HepG2 (cell line): Measurements from ENCODE around the gene HOXB4. TPM values are rescaled to one million over a fixed set of nuclear protein-coding genes. Genes with fewer than 3 reads are reported as not detected.

Experiments
- ATAC-seq: fragments of 200-7000 bp; cut with Tn5 transposase; 3 replicates; pipeline ENCODE4 v1.9.1; 2020; ENCODE audit warnings: mild to moderate bottlenecking, moderate library complexity
- BruUV-seq: library from RNA; stranded (reverse); fragments of 400-500 nt; replicated peaks from 2 replicates; lab custom pipeline; 2021; lab: Mats Ljungman, UMichigan
- CTCF ChIA-PET: fragments of 300-600 bp; formaldehyde crosslinking; extraction: SDS; loops from one replicate; lab custom pipeline; 2021; ENCODE audit warnings: low total read pairs, inconsistent platforms, low intra/inter-chr PET ratio; lab: Yijun Ruan, JAX
- POLR2A ChIA-PET: fragments of 350-600 bp; sonication (Branson Sonifier 250); formaldehyde crosslinking; loops from one replicate; lab custom pipeline; 2020; ENCODE audit warnings: antibody characterized with exemption, inconsistent platforms; lab: Yijun Ruan, JAX
- DNase-seq: peaks from one replicate; pipeline ENCODE4 v3.0.0-alpha.2; 2015; ENCODE audit warnings: low spot score
- FAIRE-seq: peaks from 3 replicates; lab custom pipeline; 2011; peaks lifted over from hg19 to GRCh38; lab: Jason Lieb, UNC
- H2AFZ ChIP-seq: one replicate; pipeline ENCODE4 v1.6.1; 2011; ENCODE audit warnings: low read length, inconsistent platforms
- H3K27ac ChIP-seq: fragments of 300-600 bp; 3 replicates; pipeline ENCODE4 v1.8.0; 2011; ENCODE audit warnings: mixed run types, mild to moderate bottlenecking, mixed read lengths, low read length, inconsistent platforms; ENCODE audit not compliant: insufficient read depth; ENCODE audit errors: extremely low read length
- H3K27me3 ChIP-seq, 2 experiments: fragments of 200-600 bp in 1 of 2; 2 replicates in 1 of 2; 3 replicates in 1 of 2; pipeline versions ENCODE4 v1.6.0 to v1.8.0; 2011; ENCODE audit warnings: low read length in 2 of 2, mild to moderate bottlenecking in 2 of 2, moderate library complexity in 2 of 2, inconsistent platforms in 1 of 2; ENCODE audit not compliant: insufficient read depth in 2 of 2, control insufficient read depth in 1 of 2
- H3K36me3 ChIP-seq, 2 experiments: fragments of 200-600 bp in 1 of 2; replicated peaks in 1 of 2; 2 replicates in 1 of 2; 3 replicates in 1 of 2; pipeline versions ENCODE4 v1.5.1 to v1.8.0; 2011; ENCODE audit warnings: low read length in 2 of 2, inconsistent platforms in 1 of 2; ENCODE audit not compliant: insufficient read depth in 2 of 2, control insufficient read depth in 1 of 2
- H3K4me1 ChIP-seq: 2 replicates; pipeline ENCODE4 v1.5.1; 2012; ENCODE audit warnings: low read length, inconsistent platforms; ENCODE audit not compliant: insufficient read depth
- H3K4me2 ChIP-seq: 2 replicates; pipeline ENCODE4 v1.6.0; 2011; ENCODE audit warnings: low read depth, low read length, inconsistent platforms
- H3K4me3 ChIP-seq, 3 experiments: fragments of 200-600 bp in 1 of 3; sonication (generic), shearing (Covaris generic) in 1 of 3; replicated peaks in 1 of 3; 2 replicates each; pipeline ENCODE4 v1.5.1; 2011 to 2016; ENCODE audit warnings: low read length in 3 of 3, inconsistent platforms in 2 of 3, low read depth in 2 of 3, mild to moderate bottlenecking in 2 of 3, control low read depth in 1 of 3, mixed read lengths in 1 of 3; ENCODE audit not compliant: insufficient read depth in 1 of 3
- H3K79me2 ChIP-seq: one replicate; pipeline ENCODE4 v1.6.1; 2011; ENCODE audit warnings: low read length, inconsistent platforms; ENCODE audit not compliant: insufficient read depth
- H3K9ac ChIP-seq: 2 replicates; pipeline ENCODE4 v1.6.0; 2011; ENCODE audit warnings: mild to moderate bottlenecking, low read depth, low read length, inconsistent platforms; ENCODE audit not compliant: insufficient read depth
- H3K9me3 ChIP-seq: 2 replicates; pipeline ENCODE4 v1.5.1; 2012; ENCODE audit warnings: mild to moderate bottlenecking, low read length
- H4K20me1 ChIP-seq: 2 replicates; pipeline ENCODE4 v1.6.0; 2011; ENCODE audit warnings: inconsistent platforms, mild to moderate bottlenecking, low read length, moderate library complexity; ENCODE audit not compliant: insufficient read depth
- CEBPG ChIP-seq: IDR thresholded peaks from 2 replicates; pipeline ENCODE4 v1.6.1; 2016
- EZH2 ChIP-seq: conservative IDR thresholded peaks from 2 replicates; pipeline ENCODE4 v1.6.1; 2012; ENCODE audit warnings: mild to moderate bottlenecking, low read depth, low read length, moderate library complexity
- NFE2L2 ChIP-seq: fragments of 150-350 bp; IDR thresholded peaks from 2 replicates; pipeline ENCODE4 v1.6.1; 2014; ENCODE audit warnings: low read length
- PBX3 ChIP-seq: sonication (generic); formaldehyde crosslinking; IDR thresholded peaks from 2 replicates; pipeline ENCODE4 v1.8.1; 2023; ENCODE audit warnings: missing genetic modification reagents, inconsistent platforms, borderline replicate concordance
- SP1 ChIP-seq, 2 experiments: fragments of 450-650 bp in 1 of 2; sonication (generic) in 1 of 2; formaldehyde crosslinking in 1 of 2; IDR thresholded peaks; 2 replicates each; pipeline versions ENCODE4 v1.4.0 to v1.6.1; 2016 to 2020; ENCODE audit warnings: missing genetic modification reagents in 1 of 2
- TFAP4 ChIP-seq: sonication (generic); IDR thresholded peaks from 2 replicates; pipeline ENCODE4 v1.6.1; 2016; ENCODE audit warnings: low read depth, borderline replicate concordance
- TFE3 ChIP-seq: IDR thresholded peaks from 2 replicates; pipeline ENCODE4 v1.6.1; 2016
- WIZ ChIP-seq: sonication (generic); formaldehyde crosslinking; IDR thresholded peaks from 2 replicates; pipeline ENCODE4 v1.5.1; 2020; ENCODE audit warnings: mild to moderate bottlenecking, missing genetic modification reagents
- ZKSCAN8 ChIP-seq: IDR thresholded peaks from 2 replicates; pipeline ENCODE4 v1.6.1; 2016; ENCODE audit warnings: borderline replicate concordance, missing genetic modification reagents, missing compliant biosample characterization
- ZNF33A ChIP-seq: sonication (generic); formaldehyde crosslinking; IDR thresholded peaks from 2 replicates; pipeline ENCODE4 v1.5.1; 2020; ENCODE audit warnings: missing genetic modification reagents, mild to moderate bottlenecking, moderate library complexity, borderline replicate concordance
- ZNF558 ChIP-seq: sonication (generic); formaldehyde crosslinking; IDR thresholded peaks from 2 replicates; pipeline ENCODE4 v1.9.0; 2022; ENCODE audit warnings: mild to moderate bottlenecking, missing genetic modification reagents, borderline replicate concordance
- WGBS: methylation state at CpG from one replicate; pipeline ENCODE4 v1.1.6; 2017; ENCODE audit warnings: low lambda C conversion rate; 5-methylcytosine and 5-hydroxymethylcytosine counted together
- in situ Hi-C: cut with HindIII; loops from 2 replicates; pipeline ENCODE4 v1.10.0; 2017; ENCODE audit warnings: low pct_unique_long_range_greater_than_20kb; ENCODE audit not compliant: extremely low pct_ligation_motif_present
- intact Hi-C: fragments of 100-400 bp; cut with micrococcal nuclease; formaldehyde crosslinking; loops from one replicate; pipeline ENCODE4 v1.10.0; 2022; ENCODE audit not compliant: unreplicated experiment
- polyA plus RNA-seq, 8 experiments: library from polyadenylated mRNA; depleted of rRNA in 3 of 8; stranded (reverse) in 7 of 8; unstranded in 1 of 8; fragments of >200 nt; fragmentation: Illumina TruSeq in 4 of 8; extraction: Trizol in 4 of 8; gene quantifications; 2 replicates each; pipeline versions ENCODE4 v1.2.1 to v1.2.3, GENCODE V29; 2011 to 2016; ENCODE audit warnings: low read depth in 4 of 8, missing spikeins in 1 of 8, mixed read lengths in 1 of 8; ENCODE audit not compliant: insufficient read depth in 1 of 8
- total RNA-seq, 5 experiments: library from RNA; depleted of rRNA; stranded (reverse); fragments of >200 nt; fragmentation: Illumina TruSeq; extraction: Trizol; gene quantifications; 2 replicates each; pipeline ENCODE4 v1.2.3, GENCODE V29; 2016; ENCODE audit warnings: low read depth in 1 of 5
- TF ChIP-seq, protein P1 (sequence below): sonication (generic); formaldehyde crosslinking; IDR thresholded peaks from 2 replicates; pipeline ENCODE4 v1.5.0; 2020; ENCODE audit warnings: missing genetic modification reagents, mild to moderate bottlenecking, borderline replicate concordance

The HOXB4 gene
- total and polyA plus RNA-seq, 2 of the 13 experiments (the other 11 are each of a cell fraction or from before 2014, with no cell fraction given): not detected

DNA sequence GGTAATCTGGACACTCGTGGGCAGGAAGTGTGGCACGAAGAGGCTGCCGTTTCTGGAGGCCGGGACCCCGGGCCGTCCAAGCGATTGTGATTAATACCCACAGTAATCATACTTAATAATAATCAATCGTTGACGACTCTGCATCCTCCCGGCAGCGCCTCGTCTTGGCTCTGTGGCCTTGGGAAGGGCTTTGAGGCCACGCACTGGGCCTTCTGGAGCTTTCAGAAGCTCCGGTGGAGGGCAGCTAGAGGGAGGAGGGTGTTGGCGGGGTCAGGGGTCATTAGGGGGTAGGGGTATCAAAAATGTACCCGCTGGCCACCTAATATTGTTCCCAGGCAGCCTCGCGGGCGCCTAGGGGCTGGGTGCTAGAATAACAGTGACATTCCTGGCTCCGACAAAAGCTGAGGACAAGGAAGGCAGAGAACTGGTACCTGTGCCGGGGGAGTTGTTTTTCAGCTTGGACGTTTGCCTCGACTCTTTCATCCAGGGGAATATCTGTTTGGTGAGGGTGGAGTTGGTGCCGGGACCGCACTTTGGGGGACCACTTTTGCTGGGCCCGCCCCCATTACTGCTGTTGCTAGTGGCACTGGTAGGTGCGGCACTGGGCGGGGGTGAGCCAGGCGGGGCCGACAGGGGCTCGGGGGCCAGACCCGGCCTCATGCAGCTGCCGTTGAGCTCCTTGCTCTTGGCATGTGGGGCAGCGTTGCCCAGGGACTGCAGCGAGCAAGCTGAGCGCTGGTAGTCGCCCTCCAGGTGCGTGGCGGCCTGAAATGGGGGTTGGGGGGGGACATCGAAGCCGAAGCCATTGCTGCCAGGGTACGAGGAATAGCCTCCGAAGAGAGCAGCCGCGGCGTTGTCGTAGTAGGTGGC is 26.3 kb downstream of the HOXB4 start:
- no peaks in the 10 kb centered on the region for H3K36me3 ChIP-seq
- no peaks in the 10 kb centered on the region; the same call in 1 of the 2 replicates for H4K20me1 ChIP-seq
- no peak overlapping the region for H3K4me3 ChIP-seq
- FAIRE-seq (no peak), DNase-seq (no peak)
- CTCF ChIA-PET: no interaction called here
- in situ Hi-C loops (no loop called here), intact Hi-C loops (no loop called here)
- H3K79me2 ChIP-seq: no peaks in the 10 kb centered on the region
- H3K4me2 ChIP-seq: no peak overlapping the region; the same call in 1 of the 2 replicates
- no peaks in the 10 kb centered on the region for H3K9me3 ChIP-seq
- 29% methylated on average over 28 of the region's 47 CpGs for WGBS
- H3K27ac ChIP-seq: no peak overlapping the region
- POLR2A ChIA-PET: no interaction called here
- peaks cover 18 to 92% of the 10 kb centered on the region in 2 experiments for H3K27me3 ChIP-seq
- peak; percentile 45; the same call in 1 of the 2 replicates for TF ChIP-seq EZH2
- no peak for TF ChIP-seq ZKSCAN8 (CRISPR knock-in tag)
- TF ChIP-seq PBX3 (CRISPR knock-in tag): no peak
- TF ChIP-seq, all 625 proteins: peak for 1
- BruUV-seq: no TSS peak
- no peak; the same call in 1 of the 3 replicates for ATAC-seq
- H3K9ac ChIP-seq: no peak overlapping the region
- H3K4me1 ChIP-seq: no peaks in the 10 kb centered on the region
- no peak overlapping the region for H2AFZ ChIP-seq

DNA sequence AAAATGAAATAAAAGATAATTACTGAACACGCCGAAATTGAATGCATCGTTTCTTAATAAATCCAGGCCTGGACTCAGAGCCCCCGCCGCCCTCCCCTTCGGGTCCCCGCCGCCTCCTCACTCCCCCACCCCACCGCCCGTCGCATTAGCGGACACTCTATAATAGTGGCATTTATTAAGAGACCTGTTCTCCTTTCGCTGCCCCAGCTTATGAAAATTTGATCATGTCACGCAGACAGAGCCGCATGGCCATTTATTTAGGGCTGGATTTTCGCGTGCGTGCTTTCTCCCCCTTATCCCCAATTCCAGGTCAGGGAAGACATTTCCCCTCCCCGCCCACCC is 27.0 kb downstream of the HOXB4 start:
- no TSS peak for BruUV-seq
- no peak for FAIRE-seq
- CTCF ChIA-PET: no interaction called here
- no peak for TF ChIP-seq ZNF33A (CRISPR knock-in tag)
- TF ChIP-seq TFE3 (CRISPR knock-in tag): no peak
- no peak for TF ChIP-seq TFAP4
- no peak for TF ChIP-seq WIZ (CRISPR knock-in tag)
- TF ChIP-seq NFE2L2: no peak
- TF ChIP-seq, protein P1, sequence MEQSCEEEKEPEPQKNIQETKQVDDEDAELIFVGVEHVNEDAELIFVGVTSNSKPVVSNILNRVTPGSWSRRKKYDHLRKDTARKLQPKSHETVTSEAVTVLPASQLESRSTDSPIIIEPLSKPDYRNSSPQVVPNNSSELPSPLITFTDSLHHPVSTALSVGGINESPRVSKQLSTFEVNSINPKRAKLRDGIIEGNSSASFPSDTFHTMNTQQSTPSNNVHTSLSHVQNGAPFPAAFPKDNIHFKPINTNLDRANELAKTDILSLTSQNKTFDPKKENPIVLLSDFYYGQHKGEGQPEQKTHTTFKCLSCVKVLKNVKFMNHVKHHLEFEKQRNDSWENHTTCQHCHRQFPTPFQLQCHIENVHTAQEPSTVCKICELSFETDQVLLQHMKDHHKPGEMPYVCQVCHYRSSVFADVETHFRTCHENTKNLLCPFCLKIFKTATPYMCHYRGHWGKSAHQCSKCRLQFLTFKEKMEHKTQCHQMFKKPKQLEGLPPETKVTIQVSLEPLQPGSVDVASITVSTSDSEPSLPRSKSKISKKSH (CRISPR knock-in tag): no peak
- TF ChIP-seq ZNF558 (CRISPR knock-in tag): no peak
- TF ChIP-seq CEBPG (CRISPR knock-in tag): no peak
- TF ChIP-seq SP1 (IDR thresholded peaks at IDR 0.05): no peak
- no peak for TF ChIP-seq SP1 (CRISPR knock-in tag; IDR thresholded peaks at IDR 0.05)

More for the DNA sequence above, 27.0 kb downstream of the HOXB4 start:
- Histone ChIP-seq H3K4me1 (no peaks in the 10 kb centered on the region), H3K36me3 (no peaks in the 10 kb centered on the region), H3K79me2 (no peaks in the 10 kb centered on the region), H3K4me2 (no peak overlapping the region), H3K27ac (no peak overlapping the region), H2AFZ (no peak overlapping the region), H3K9ac (no peak overlapping the region), H4K20me1 (no peaks in the 10 kb centered on the region; the same call in 1 of the 2 replicates), H3K4me3 (no peak overlapping the region), H3K27me3 (peaks cover 20 to 92% of the 10 kb centered on the region in 2 experiments), H3K9me3 (no peaks in the 10 kb centered on the region)
- no peak for ATAC-seq
- WGBS: 48% methylated on average over 19 of the region's 19 CpGs
- POLR2A ChIA-PET: no interaction called here
- intact Hi-C loops: no loop called here
- no peak for DNase-seq
- in situ Hi-C loops: no loop called here
